ENCODE measurements around the gene GPR39.

GPR39 gene

GRCh38 chr2:132583666-132584360 is 167.2 kb downstream of the GPR39 start:
- Histone ChIP-seq H3K27ac (ENCODE audit: low read length) (no peak overlapping the region), H3K27me3 (ENCODE audit: control insufficient read depth in 1 of 2, insufficient read depth in 2 of 2, low read length in 2 of 2) (no peaks in the 10 kb centered on the region), H3K4me1 (ENCODE audit: control insufficient read depth, insufficient read depth, low read length) (peaks cover 7% of the 10 kb centered on the region), H3K4me3 (ENCODE audit: low read length in 2 of 2) (no peak overlapping the region), H3K9me3 (ENCODE audit: control insufficient read depth in 2 of 2, low read length in 2 of 2) (no peaks in the 10 kb centered on the region), H3K36me3 (ENCODE audit: control insufficient read depth in 2 of 2, insufficient read depth in 2 of 2, low read length in 2 of 2) (no peaks in the 10 kb centered on the region), H3K9ac (ENCODE audit: low read length in 2 of 2) (no peak overlapping the region)

- Histone ChIP-seq H3K9me3 (ENCODE audit: control insufficient read depth in 2 of 2, low read length in 2 of 2) (no peaks in the 10 kb centered on the region), H3K27ac (ENCODE audit: low read length) (no peak overlapping the region), H3K27me3 (ENCODE audit: control insufficient read depth in 1 of 2, insufficient read depth in 2 of 2, low read length in 2 of 2) (no peaks in the 10 kb centered on the region), H3K4me1 (ENCODE audit: control insufficient read depth, insufficient read depth, low read length) (peaks cover 7% of the 10 kb centered on the region), H3K36me3 (ENCODE audit: control insufficient read depth in 2 of 2, insufficient read depth in 2 of 2, low read length in 2 of 2) (no peaks in the 10 kb centered on the region), H3K4me3 (ENCODE audit: low read length in 2 of 2) (no peak overlapping the region), H3K9ac (ENCODE audit: low read length in 2 of 2) (no peak overlapping the region)
Observed at GRCh38 chr2:132584976-132585817, 168.6 kb downstream of the GPR39 start.

- H3K9me3 ChIP-seq (ENCODE audit: control insufficient read depth in 2 of 2, low read length in 2 of 2), result no peaks in the 10 kb centered on the region
- no peak overlapping the region for H3K27ac ChIP-seq (ENCODE audit: low read length)
- H3K9ac ChIP-seq (ENCODE audit: low read length in 2 of 2), result no peak overlapping the region
- no peaks in the 10 kb centered on the region for H3K27me3 ChIP-seq (ENCODE audit: control insufficient read depth in 1 of 2, insufficient read depth in 2 of 2, low read length in 2 of 2)
- H3K4me1 ChIP-seq (ENCODE audit: control insufficient read depth, insufficient read depth, low read length), result peaks cover 7% of the 10 kb centered on the region
- no peaks in the 10 kb centered on the region for H3K36me3 ChIP-seq (ENCODE audit: control insufficient read depth in 2 of 2, insufficient read depth in 2 of 2, low read length in 2 of 2)
- H3K4me3 ChIP-seq (ENCODE audit: low read length in 2 of 2), result no peak overlapping the region
Observed at GRCh38 chr2:132586101-132586511, 169.5 kb downstream of the GPR39 start.

- H3K9ac ChIP-seq (ENCODE audit: low read length in 2 of 2), result no peak overlapping the region
- H3K27me3 ChIP-seq (ENCODE audit: control insufficient read depth in 1 of 2, insufficient read depth in 2 of 2, low read length in 2 of 2), result no peaks in the 10 kb centered on the region
- H3K27ac ChIP-seq (ENCODE audit: low read length), result no peak overlapping the region
- no peak overlapping the region for H3K4me3 ChIP-seq (ENCODE audit: low read length in 2 of 2)
- no peaks in the 10 kb centered on the region for H3K9me3 ChIP-seq (ENCODE audit: control insufficient read depth in 2 of 2, low read length in 2 of 2)
- no peaks in the 10 kb centered on the region for H3K36me3 ChIP-seq (ENCODE audit: control insufficient read depth in 2 of 2, insufficient read depth in 2 of 2, low read length in 2 of 2)
- H3K4me1 ChIP-seq (ENCODE audit: control insufficient read depth, insufficient read depth, low read length), result peaks cover 7% of the 10 kb centered on the region
Observed at GRCh38 chr2:132586835-132587234, 170.2 kb downstream of the GPR39 start.

GRCh38 chr2:132588576-132588975 is 172.0 kb downstream of the GPR39 start:
- Histone ChIP-seq H3K27me3 (ENCODE audit: control insufficient read depth in 1 of 2, insufficient read depth in 2 of 2, low read length in 2 of 2) (peaks cover 0 to 2% of the 10 kb centered on the region in 2 donors), H3K9ac (ENCODE audit: low read length in 2 of 2) (no peak overlapping the region), H3K4me1 (ENCODE audit: control insufficient read depth, insufficient read depth, low read length) (no peaks in the 10 kb centered on the region), H3K9me3 (ENCODE audit: control insufficient read depth in 2 of 2, low read length in 2 of 2) (no peaks in the 10 kb centered on the region), H3K27ac (ENCODE audit: low read length) (no peak overlapping the region), H3K4me3 (ENCODE audit: low read length in 2 of 2) (no peak overlapping the region), H3K36me3 (ENCODE audit: control insufficient read depth in 2 of 2, insufficient read depth in 2 of 2, low read length in 2 of 2) (no peaks in the 10 kb centered on the region)

GRCh38 chr2:132589111-132589830 is 172.7 kb downstream of the GPR39 start:
- no peak overlapping the region for H3K27ac ChIP-seq (ENCODE audit: low read length)
- no peaks in the 10 kb centered on the region for H3K9me3 ChIP-seq (ENCODE audit: control insufficient read depth in 2 of 2, low read length in 2 of 2)
- H3K27me3 ChIP-seq (ENCODE audit: control insufficient read depth in 1 of 2, insufficient read depth in 2 of 2, low read length in 2 of 2), result peaks cover 0 to 2% of the 10 kb centered on the region in 2 donors
- no peak overlapping the region for H3K9ac ChIP-seq (ENCODE audit: low read length in 2 of 2)
- H3K4me1 ChIP-seq (ENCODE audit: control insufficient read depth, insufficient read depth, low read length), result no peaks in the 10 kb centered on the region
- no peak overlapping the region for H3K4me3 ChIP-seq (ENCODE audit: low read length in 2 of 2)
- H3K36me3 ChIP-seq (ENCODE audit: control insufficient read depth in 2 of 2, insufficient read depth in 2 of 2, low read length in 2 of 2), result no peaks in the 10 kb centered on the region

- Histone ChIP-seq H3K36me3 (ENCODE audit: control insufficient read depth in 2 of 2, insufficient read depth in 2 of 2, low read length in 2 of 2) (no peaks in the 10 kb centered on the region), H3K9me3 (ENCODE audit: control insufficient read depth in 2 of 2, low read length in 2 of 2) (no peaks in the 10 kb centered on the region), H3K27ac (ENCODE audit: low read length) (no peak overlapping the region), H3K4me3 (ENCODE audit: low read length in 2 of 2) (no peak overlapping the region), H3K27me3 (ENCODE audit: control insufficient read depth in 1 of 2, insufficient read depth in 2 of 2, low read length in 2 of 2) (peaks cover 0 to 2% of the 10 kb centered on the region in 2 donors), H3K9ac (ENCODE audit: low read length in 2 of 2) (no peak overlapping the region), H3K4me1 (ENCODE audit: control insufficient read depth, insufficient read depth, low read length) (no peaks in the 10 kb centered on the region)
Observed at GRCh38 chr2:132589966-132590365, 173.4 kb downstream of the GPR39 start.

GRCh38 chr2:132593171-132593570 is 176.6 kb downstream of the GPR39 start:
- Histone ChIP-seq H3K4me1 (ENCODE audit: control insufficient read depth, insufficient read depth, low read length) (no peaks in the 10 kb centered on the region), H3K9me3 (ENCODE audit: control insufficient read depth in 2 of 2, low read length in 2 of 2) (peaks cover 0 to 7% of the 10 kb centered on the region in 2 donors), H3K27ac (ENCODE audit: low read length) (no peak overlapping the region), H3K9ac (ENCODE audit: low read length in 2 of 2) (no peak overlapping the region), H3K27me3 (ENCODE audit: control insufficient read depth in 1 of 2, insufficient read depth in 2 of 2, low read length in 2 of 2) (peaks cover 0 to 2% of the 10 kb centered on the region in 2 donors), H3K36me3 (ENCODE audit: control insufficient read depth in 2 of 2, insufficient read depth in 2 of 2, low read length in 2 of 2) (no peaks in the 10 kb centered on the region), H3K4me3 (ENCODE audit: low read length in 2 of 2) (no peak overlapping the region)

- no peaks in the 10 kb centered on the region for H3K4me1 ChIP-seq (ENCODE audit: control insufficient read depth, insufficient read depth, low read length)
- no peak overlapping the region for H3K27ac ChIP-seq (ENCODE audit: low read length)
- no peak overlapping the region for H3K9ac ChIP-seq (ENCODE audit: low read length in 2 of 2)
- H3K36me3 ChIP-seq (ENCODE audit: control insufficient read depth in 2 of 2, insufficient read depth in 2 of 2, low read length in 2 of 2), result no peaks in the 10 kb centered on the region
- H3K27me3 ChIP-seq (ENCODE audit: control insufficient read depth in 1 of 2, insufficient read depth in 2 of 2, low read length in 2 of 2), result peaks cover 0 to 2% of the 10 kb centered on the region in 2 donors
- H3K4me3 ChIP-seq (ENCODE audit: low read length in 2 of 2), result no peak overlapping the region
- peaks cover 0 to 10% of the 10 kb centered on the region in 2 donors for H3K9me3 ChIP-seq (ENCODE audit: control insufficient read depth in 2 of 2, low read length in 2 of 2)
Observed at GRCh38 chr2:132595186-132595585, 178.6 kb downstream of the GPR39 start.

GRCh38 chr2:132595693-132596092 is 179.1 kb downstream of the GPR39 start:
- no peak overlapping the region for H3K9ac ChIP-seq (ENCODE audit: low read length in 2 of 2)
- H3K4me3 ChIP-seq (ENCODE audit: low read length in 2 of 2), result no peak overlapping the region
- no peaks in the 10 kb centered on the region for H3K4me1 ChIP-seq (ENCODE audit: control insufficient read depth, insufficient read depth, low read length)
- no peaks in the 10 kb centered on the region for H3K36me3 ChIP-seq (ENCODE audit: control insufficient read depth in 2 of 2, insufficient read depth in 2 of 2, low read length in 2 of 2)
- peaks cover 0 to 2% of the 10 kb centered on the region in 2 donors for H3K27me3 ChIP-seq (ENCODE audit: control insufficient read depth in 1 of 2, insufficient read depth in 2 of 2, low read length in 2 of 2)
- H3K9me3 ChIP-seq (ENCODE audit: control insufficient read depth in 2 of 2, low read length in 2 of 2), result peaks cover 0 to 10% of the 10 kb centered on the region in 2 donors
- no peak overlapping the region for H3K27ac ChIP-seq (ENCODE audit: low read length)
